Liver (tissue), 9 donors: Measurements from ENCODE around the gene SLC12A1. TPM values are rescaled to one million over a fixed set of nuclear protein-coding genes. Genes with fewer than 3 reads are reported as not detected.

Experiments
- DNase-seq: peaks from one replicate; pipeline ENCODE4 v3.0.0-alpha.2; 2017; ENCODE audit warnings: low spot score
- H3K27ac ChIP-seq, 2 donors: one replicate each; pipeline ENCODE4 v1.7.0; 2013; ENCODE audit warnings: inconsistent platforms in 2 of 2, low read length in 2 of 2, control low read depth in 1 of 2, low read depth in 1 of 2, mild to moderate bottlenecking in 1 of 2
- H3K27me3 ChIP-seq, 4 donors: one replicate each; pipeline versions ENCODE4 v1.6.1 to v1.7.0; 2013; ENCODE audit warnings: low read length in 3 of 4, inconsistent platforms in 1 of 4, mild to moderate bottlenecking in 1 of 4, moderate library complexity in 1 of 4; ENCODE audit not compliant: control insufficient read depth in 4 of 4, insufficient read depth in 4 of 4
- H3K36me3 ChIP-seq, 4 donors: one replicate each; pipeline versions ENCODE4 v1.6.1 to v1.7.0; 2013; ENCODE audit warnings: low read length in 3 of 4, mild to moderate bottlenecking in 3 of 4, low read depth in 1 of 4, moderate library complexity in 1 of 4; ENCODE audit not compliant: control insufficient read depth in 4 of 4, insufficient read depth in 3 of 4
- H3K4me1 ChIP-seq, 4 donors: one replicate each; pipeline versions ENCODE4 v1.6.1 to v1.7.0; 2013; ENCODE audit warnings: low read length in 3 of 4, mild to moderate bottlenecking in 3 of 4, moderate library complexity in 1 of 4; ENCODE audit not compliant: control insufficient read depth in 4 of 4, insufficient read depth in 4 of 4
- H3K4me3 ChIP-seq, 3 donors: one replicate each; pipeline versions ENCODE4 v1.6.1 to v1.7.0; 2013; ENCODE audit warnings: low read length in 3 of 3, control low read depth in 1 of 3, low read depth in 1 of 3, mild to moderate bottlenecking in 1 of 3
- H3K9ac ChIP-seq, 2 donors: one replicate each; pipeline ENCODE4 v1.7.0; 2013; ENCODE audit warnings: low read length in 2 of 2, mild to moderate bottlenecking in 2 of 2, moderate library complexity in 2 of 2, control low read depth in 1 of 2, low read depth in 1 of 2
- H3K9me3 ChIP-seq, 4 donors: one replicate each; pipeline versions ENCODE4 v1.6.1 to v1.7.0; 2013; ENCODE audit warnings: low read length in 3 of 4; ENCODE audit not compliant: control insufficient read depth in 4 of 4
- CTCF ChIP-seq: fragments of 150-350 bp; IDR thresholded peaks from 2 replicates; pipeline ENCODE4 v1.5.1; 2017; ENCODE audit warnings: improper control_type of control experiment, low read depth, low read length; ENCODE audit not compliant: missing input control
- EGR1 ChIP-seq, 2 donors: IDR thresholded peaks; 2 replicates each; pipeline ENCODE4 v1.6.1; 2016 to 2018; ENCODE audit warnings: antibody characterized with exemption in 2 of 2, low read depth in 2 of 2
- FOXA1 ChIP-seq: IDR thresholded peaks from 2 replicates; pipeline ENCODE4 v1.6.1; 2016; ENCODE audit warnings: antibody characterized with exemption
- FOXA2 ChIP-seq: IDR thresholded peaks from 2 replicates; pipeline ENCODE4 v1.6.1; 2016; ENCODE audit warnings: antibody characterized with exemption
- GABPA ChIP-seq, 2 donors: IDR thresholded peaks in 1 of 2; conservative IDR thresholded peaks in 1 of 2; 2 replicates each; pipeline ENCODE4 v1.6.1; 2016; ENCODE audit warnings: antibody characterized with exemption in 2 of 2, mild to moderate bottlenecking in 1 of 2, moderate library complexity in 1 of 2
- HNF4A ChIP-seq, 2 donors: conservative IDR thresholded peaks; 2 replicates each; pipeline ENCODE4 v1.6.1; 2016; ENCODE audit warnings: antibody characterized with exemption in 2 of 2, mild to moderate bottlenecking in 2 of 2
- HNF4G ChIP-seq: IDR thresholded peaks from 2 replicates; pipeline ENCODE4 v1.6.1; 2016; ENCODE audit warnings: antibody characterized with exemption
- JUND ChIP-seq, 2 donors: IDR thresholded peaks; 2 replicates each; pipeline ENCODE4 v1.6.1; 2016; ENCODE audit warnings: antibody characterized with exemption in 2 of 2
- NR2F2 ChIP-seq: IDR thresholded peaks from 2 replicates; pipeline ENCODE4 v1.6.1; 2016; ENCODE audit warnings: antibody characterized with exemption
- RAD21 ChIP-seq, 2 donors: IDR thresholded peaks; 2 replicates each; pipeline ENCODE4 v1.6.1; 2016; ENCODE audit warnings: antibody characterized with exemption in 2 of 2, mild to moderate bottlenecking in 2 of 2
- SP1 ChIP-seq: IDR thresholded peaks from 2 replicates; pipeline ENCODE4 v1.6.1; 2018; ENCODE audit warnings: antibody characterized with exemption, mild to moderate bottlenecking
- TAF1 ChIP-seq: conservative IDR thresholded peaks from 2 replicates; pipeline ENCODE4 v1.6.1; 2016; ENCODE audit warnings: antibody characterized with exemption, mild to moderate bottlenecking
- YY1 ChIP-seq: IDR thresholded peaks from 2 replicates; pipeline ENCODE4 v1.6.1; 2016; ENCODE audit warnings: antibody characterized with exemption, mild to moderate bottlenecking
- WGBS: extraction: QIAGEN DNeasy Blood & Tissue Kit; methylation state at CpG from one replicate; pipeline ENCODE4 v1.1.7; 2013; 5-methylcytosine and 5-hydroxymethylcytosine counted together
- polyA plus RNA-seq, 2 donors: library from polyadenylated mRNA; stranded (reverse) in 1 of 2; unstranded in 1 of 2; fragments of 200-250 nt in 1 of 2; fragments of >200 nt in 1 of 2; fragmentation: Nextera tagmentation in 1 of 2; extraction: Ambion mirVana in 1 of 2; gene quantifications; one replicate each; pipeline versions ENCODE4 v1.2.1 to v1.2.3, GENCODE V29; 2013 to 2015
- total RNA-seq, 2 donors: library from RNA; depleted of rRNA; stranded (reverse); fragments of >200 nt; gene quantifications; one replicate each; pipeline ENCODE4 v1.2.3, GENCODE V29; 2014
- TF ChIP-seq, protein P1 (sequence below): IDR thresholded peaks from 2 replicates; pipeline ENCODE4 v1.6.1; 2016; ENCODE audit warnings: antibody characterized with exemption, mild to moderate bottlenecking
- TF ChIP-seq, protein P2 (sequence below): IDR thresholded peaks from 2 replicates; pipeline ENCODE4 v1.6.1; 2016; ENCODE audit warnings: antibody characterized with exemption
- TF ChIP-seq, protein P3 (sequence below): IDR thresholded peaks from 2 replicates; pipeline ENCODE4 v1.6.1; 2016; ENCODE audit warnings: antibody characterized with exemption
- donor health status: healthy.
- donor health status: healthy.
- donor health status: healthy.
- donor health status: healthy.
- donor health status: healthy.

The SLC12A1 gene
- total and polyA plus RNA-seq, 4 donors = 0.03 to 0.42 (median 0.09) TPM

GRCh38 chr15:48170981-48171380 is 35.1 kb upstream of the SLC12A1 start (continued):
- TF ChIP-seq CTCF (no peak), JUND (IDR thresholded peaks at IDR 0.05) (no peak), NR2F2 (no peak), FOXA1 (no peak)

DNA sequence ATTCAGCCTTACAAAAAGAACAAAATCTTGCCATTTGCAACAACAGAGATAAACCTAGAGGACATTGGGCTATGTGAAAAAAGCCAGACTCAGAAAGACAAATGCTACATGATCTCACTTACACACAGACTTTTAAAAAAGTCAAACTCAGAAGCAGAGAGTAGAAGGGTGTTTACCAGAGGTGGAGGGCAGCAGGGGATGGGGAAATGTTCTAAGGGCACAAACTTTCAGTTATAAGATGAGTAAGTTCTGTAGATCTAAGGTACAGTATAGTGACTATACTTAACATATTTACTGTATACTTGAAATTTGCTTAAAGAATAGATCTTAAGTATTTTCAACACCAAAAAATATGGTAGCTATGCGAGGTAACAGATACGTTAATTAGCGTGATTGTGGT is 31.0 kb upstream of the SLC12A1 start:
- DNase-seq = no peak
- H3K4me3 ChIP-seq = no peak overlapping the region
- peaks cover 0 to 4% (median 1%) of the 10 kb centered on the region in 4 donors for H3K27me3 ChIP-seq
- no peaks in the 10 kb centered on the region for H3K9me3 ChIP-seq
- H3K4me1 ChIP-seq = peaks cover 0 to 8% (median 0%) of the 10 kb centered on the region in 4 donors
- H3K27ac ChIP-seq = no peak overlapping the region
- TF ChIP-seq, protein P1, sequence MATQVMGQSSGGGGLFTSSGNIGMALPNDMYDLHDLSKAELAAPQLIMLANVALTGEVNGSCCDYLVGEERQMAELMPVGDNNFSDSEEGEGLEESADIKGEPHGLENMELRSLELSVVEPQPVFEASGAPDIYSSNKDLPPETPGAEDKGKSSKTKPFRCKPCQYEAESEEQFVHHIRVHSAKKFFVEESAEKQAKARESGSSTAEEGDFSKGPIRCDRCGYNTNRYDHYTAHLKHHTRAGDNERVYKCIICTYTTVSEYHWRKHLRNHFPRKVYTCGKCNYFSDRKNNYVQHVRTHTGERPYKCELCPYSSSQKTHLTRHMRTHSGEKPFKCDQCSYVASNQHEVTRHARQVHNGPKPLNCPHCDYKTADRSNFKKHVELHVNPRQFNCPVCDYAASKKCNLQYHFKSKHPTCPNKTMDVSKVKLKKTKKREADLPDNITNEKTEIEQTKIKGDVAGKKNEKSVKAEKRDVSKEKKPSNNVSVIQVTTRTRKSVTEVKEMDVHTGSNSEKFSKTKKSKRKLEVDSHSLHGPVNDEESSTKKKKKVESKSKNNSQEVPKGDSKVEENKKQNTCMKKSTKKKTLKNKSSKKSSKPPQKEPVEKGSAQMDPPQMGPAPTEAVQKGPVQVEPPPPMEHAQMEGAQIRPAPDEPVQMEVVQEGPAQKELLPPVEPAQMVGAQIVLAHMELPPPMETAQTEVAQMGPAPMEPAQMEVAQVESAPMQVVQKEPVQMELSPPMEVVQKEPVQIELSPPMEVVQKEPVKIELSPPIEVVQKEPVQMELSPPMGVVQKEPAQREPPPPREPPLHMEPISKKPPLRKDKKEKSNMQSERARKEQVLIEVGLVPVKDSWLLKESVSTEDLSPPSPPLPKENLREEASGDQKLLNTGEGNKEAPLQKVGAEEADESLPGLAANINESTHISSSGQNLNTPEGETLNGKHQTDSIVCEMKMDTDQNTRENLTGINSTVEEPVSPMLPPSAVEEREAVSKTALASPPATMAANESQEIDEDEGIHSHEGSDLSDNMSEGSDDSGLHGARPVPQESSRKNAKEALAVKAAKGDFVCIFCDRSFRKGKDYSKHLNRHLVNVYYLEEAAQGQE = no peak
- TF ChIP-seq CTCF = no peak
- no peak for TF ChIP-seq SP1
- no peak for TF ChIP-seq FOXA2
- no peak for TF ChIP-seq HNF4G
- TF ChIP-seq, protein P2, sequence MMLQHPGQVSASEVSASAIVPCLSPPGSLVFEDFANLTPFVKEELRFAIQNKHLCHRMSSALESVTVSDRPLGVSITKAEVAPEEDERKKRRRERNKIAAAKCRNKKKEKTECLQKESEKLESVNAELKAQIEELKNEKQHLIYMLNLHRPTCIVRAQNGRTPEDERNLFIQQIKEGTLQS = no peak
- no peak for TF ChIP-seq HNF4A (conservative IDR thresholded peaks at IDR 0.05)
- no peak for TF ChIP-seq TAF1
- TF ChIP-seq FOXA1 = no peak
- TF ChIP-seq NR2F2 = no peak
- TF ChIP-seq, protein P3, sequence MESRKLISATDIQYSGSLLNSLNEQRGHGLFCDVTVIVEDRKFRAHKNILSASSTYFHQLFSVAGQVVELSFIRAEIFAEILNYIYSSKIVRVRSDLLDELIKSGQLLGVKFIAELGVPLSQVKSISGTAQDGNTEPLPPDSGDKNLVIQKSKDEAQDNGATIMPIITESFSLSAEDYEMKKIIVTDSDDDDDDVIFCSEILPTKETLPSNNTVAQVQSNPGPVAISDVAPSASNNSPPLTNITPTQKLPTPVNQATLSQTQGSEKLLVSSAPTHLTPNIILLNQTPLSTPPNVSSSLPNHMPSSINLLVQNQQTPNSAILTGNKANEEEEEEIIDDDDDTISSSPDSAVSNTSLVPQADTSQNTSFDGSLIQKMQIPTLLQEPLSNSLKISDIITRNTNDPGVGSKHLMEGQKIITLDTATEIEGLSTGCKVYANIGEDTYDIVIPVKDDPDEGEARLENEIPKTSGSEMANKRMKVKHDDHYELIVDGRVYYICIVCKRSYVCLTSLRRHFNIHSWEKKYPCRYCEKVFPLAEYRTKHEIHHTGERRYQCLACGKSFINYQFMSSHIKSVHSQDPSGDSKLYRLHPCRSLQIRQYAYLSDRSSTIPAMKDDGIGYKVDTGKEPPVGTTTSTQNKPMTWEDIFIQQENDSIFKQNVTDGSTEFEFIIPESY = no peak
- no peak for TF ChIP-seq GABPA (IDR thresholded peaks at IDR 0.05 in 1 of 2, conservative IDR thresholded peaks at IDR 0.05 in 1 of 2)
- TF ChIP-seq YY1 = no peak
- TF ChIP-seq RAD21 (IDR thresholded peaks at IDR 0.05) = no peak
- no peak for TF ChIP-seq EGR1 (IDR thresholded peaks at IDR 0.05; ENCODE audit: low read depth in 2 of 2)
- no peak for TF ChIP-seq JUND (IDR thresholded peaks at IDR 0.05)
- H3K36me3 ChIP-seq = no peaks in the 10 kb centered on the region
- no peak overlapping the region for H3K9ac ChIP-seq
- 95% methylated on average over 3 of the region's 3 CpGs for WGBS
